ENCODE measurements around the gene ALS2CL.

The ALS2CL gene

DNA sequence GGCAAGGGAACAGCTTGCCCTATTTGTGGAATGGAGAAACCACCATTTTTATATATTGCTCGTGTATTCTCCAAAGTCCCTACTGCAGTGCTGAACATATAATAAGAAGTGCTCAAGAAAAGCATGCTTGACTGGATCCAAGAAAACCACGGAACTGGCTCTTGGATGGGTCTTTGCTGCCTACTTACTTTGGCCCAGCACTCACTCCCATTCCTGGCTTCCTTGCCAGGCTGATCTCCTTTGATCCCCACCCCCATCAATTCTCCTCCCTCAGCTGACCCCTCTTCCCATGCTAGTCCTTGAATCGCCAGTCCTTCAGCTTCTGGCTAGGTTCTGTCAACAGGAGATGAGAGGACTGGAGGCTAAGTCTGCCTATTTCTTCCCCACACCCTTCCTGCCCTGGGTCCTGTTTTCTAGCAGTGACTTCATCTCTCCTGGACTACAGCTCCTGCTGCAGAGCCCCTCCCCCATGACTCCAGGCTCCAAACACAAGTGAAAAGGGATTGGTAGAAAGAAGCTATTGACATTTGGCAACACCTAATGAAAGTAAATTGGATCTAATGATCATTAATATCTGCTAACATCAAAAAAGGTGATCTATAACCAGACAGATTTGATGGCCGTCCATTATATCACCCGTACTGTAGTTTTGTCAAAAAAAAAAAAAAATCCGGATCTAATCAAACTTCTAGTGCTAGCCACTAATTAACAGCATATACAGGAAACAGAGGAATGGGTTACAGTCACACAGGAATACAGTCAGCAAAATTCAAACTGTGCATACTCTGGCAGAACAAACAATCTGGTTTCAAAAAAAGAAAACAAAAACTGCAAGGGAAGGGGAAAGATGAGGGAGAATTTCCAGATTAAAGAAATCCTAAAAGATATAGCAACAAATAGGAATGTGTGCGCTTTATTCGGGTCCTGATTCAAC, 73.4 kb downstream of the ALS2CL start:
- H3K36me3 ChIP-seq (ENCODE audit: control insufficient read depth in 5 of 5, insufficient read depth in 5 of 5, low read length in 5 of 5), result no peaks in the 10 kb centered on the region
- no peak overlapping the region for H3K9ac ChIP-seq (ENCODE audit: low read length in 5 of 5)
- H3K27ac ChIP-seq (ENCODE audit: low read depth, low read length), result no peak overlapping the region
- H3K4me3 ChIP-seq (ENCODE audit: low read depth in 1 of 5, low read length in 5 of 5), result no peak overlapping the region
- no peaks in the 10 kb centered on the region for H3K9me3 ChIP-seq (ENCODE audit: control insufficient read depth in 5 of 5, low read length in 5 of 5)
- H3K27me3 ChIP-seq (ENCODE audit: control insufficient read depth in 5 of 5, insufficient read depth in 4 of 5, low read length in 5 of 5), result peaks cover 0 to 7% (median 0%) of the 10 kb centered on the region in 5 donors
- H3K4me1 ChIP-seq (ENCODE audit: control insufficient read depth in 5 of 5, insufficient read depth in 5 of 5, low read length in 5 of 5), result peaks cover 0 to 9% (median 0%) of the 10 kb centered on the region in 5 donors
